GM19239 (cell line): ENCODE data around the gene PSMD13.
"Not testable (repeated sequence)": the region's sequence is repeated elsewhere in the genome, so short reads cannot be mapped to it uniquely, and the experiment has no call there.

Experiments used
- DNase-seq: peaks from one replicate; pipeline ENCODE4 v3.0.0; 2011; ENCODE audit warnings: low spot score; ENCODE audit not compliant: insufficient read length
- FAIRE-seq: peaks from 2 replicates; lab custom pipeline; 2011; peaks lifted over from hg19 to GRCh38; lab: Jason Lieb, UNC

PSMD13 gene

GRCh38 chr11:285021-285893 lies 48.5 kb downstream of the PSMD13 start:
- FAIRE-seq: no peak
- DNase-seq: peak; percentile 10

GRCh38 chr11:285894-286220 lies 49.1 kb downstream of the PSMD13 start:
- no peak for FAIRE-seq
- peak; percentile 10 for DNase-seq

- DNase-seq, FAIRE-seq: not testable (repeated sequence)
Measured at GRCh38 chr11:286977-287820, 50.4 kb downstream of the PSMD13 start.

- DNase-seq (no peak), FAIRE-seq (no peak)
Measured at GRCh38 chr11:287821-288477, 51.2 kb downstream of the PSMD13 start.

GRCh38 chr11:288478-289397 lies 52.0 kb downstream of the PSMD13 start, which contains the start of gene PGGHG:
PGGHG (plus strand) TSS chr11:289126; CDS start chr11:289817, 691 bp downstream.
- DNase-seq: peak; percentile 94
- peak; percentile 53 for FAIRE-seq

GRCh38 chr11:289398-289711 lies 52.6 kb downstream of the PSMD13 start:
- DNase-seq (no peak), FAIRE-seq (no peak)

- FAIRE-seq (no peak), DNase-seq (no peak)
Measured at GRCh38 chr11:289712-290620, 53.2 kb downstream of the PSMD13 start.

GRCh38 chr11:290621-291231 lies 54.0 kb downstream of the PSMD13 start:
- DNase-seq (no peak), FAIRE-seq (no peak)

GRCh38 chr11:291281-292210 lies 54.8 kb downstream of the PSMD13 start:
- FAIRE-seq (no peak), DNase-seq (no peak)

- FAIRE-seq: no peak
- DNase-seq: no peak
Measured at GRCh38 chr11:292211-293121, 55.7 kb downstream of the PSMD13 start.

GRCh38 chr11:293271-293851 lies 56.6 kb downstream of the PSMD13 start:
- DNase-seq: no peak
- FAIRE-seq: no peak

- no peak for FAIRE-seq
- no peak for DNase-seq
Measured at GRCh38 chr11:293852-294661, 57.3 kb downstream of the PSMD13 start.

- no peak for DNase-seq
- FAIRE-seq: no peak
Measured at GRCh38 chr11:294780-295179, 58.0 kb downstream of the PSMD13 start.

GRCh38 chr11:295351-296170 lies 58.8 kb downstream of the PSMD13 start:
- no peak for FAIRE-seq
- no peak for DNase-seq
